ENCODE measurements around the gene RNF115.
"Not testable (repeated sequence)": the region's sequence is repeated elsewhere in the genome, so short reads cannot be mapped to it uniquely, and the experiment has no call there.

The RNF115 gene

DNA sequence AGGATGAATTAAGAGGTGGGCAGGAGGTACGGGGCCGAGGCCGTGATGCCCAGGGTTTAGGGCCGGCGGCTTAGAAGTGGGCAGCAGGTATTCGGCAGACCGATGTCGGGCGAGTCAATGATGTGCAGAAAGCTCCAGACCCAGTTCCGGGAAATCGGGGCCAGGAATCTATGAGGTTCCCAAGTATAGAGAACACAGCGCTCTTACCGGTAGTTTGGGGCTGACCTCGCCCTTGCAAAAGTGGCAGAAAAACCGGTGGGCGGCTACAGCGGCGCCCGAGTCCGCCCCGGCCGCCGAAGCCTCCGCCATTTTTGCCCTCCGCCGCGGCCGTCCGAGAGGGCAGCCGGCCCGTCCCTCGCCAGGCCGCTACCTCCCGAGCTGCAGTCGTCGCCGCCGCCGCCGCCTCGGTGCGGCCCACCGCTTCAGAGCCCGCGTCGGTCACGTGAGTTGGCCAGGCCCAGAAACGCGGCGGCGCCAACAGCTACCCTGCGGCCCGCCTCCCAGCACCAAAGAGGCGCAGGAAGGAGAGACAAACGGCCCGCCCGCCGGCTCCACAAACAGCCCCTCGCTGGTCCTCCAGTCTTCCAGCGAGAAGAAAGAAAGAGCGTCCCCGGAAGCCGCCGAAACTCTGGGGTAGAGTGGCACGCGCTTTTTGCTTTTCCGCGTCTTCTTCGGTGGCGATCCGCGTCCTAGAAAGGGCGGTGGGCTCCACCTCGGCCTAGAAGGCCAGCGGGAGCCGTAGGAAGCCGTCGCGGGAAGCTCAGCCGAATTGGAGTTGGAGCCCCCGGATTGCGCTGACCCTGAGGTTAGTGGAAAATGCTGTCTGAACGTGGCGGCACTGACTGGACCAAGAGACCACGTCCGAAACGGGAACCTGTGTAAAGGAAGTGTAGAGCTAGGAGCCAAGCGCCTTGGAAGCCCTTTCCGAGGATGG lies at the start of gene RNF115, which contains the start of gene POLR3C:
RNF115 (minus strand) TSS at position 531 of the 934 bp plus-strand sequence; CDS start at position 309, 222 bp downstream.
POLR3C (plus strand) TSS at position 636 of the 934 bp plus-strand sequence. CDS start 1,577 bp downstream, outside the sequence.
- DNase-seq: peak; percentile 85

DNA sequence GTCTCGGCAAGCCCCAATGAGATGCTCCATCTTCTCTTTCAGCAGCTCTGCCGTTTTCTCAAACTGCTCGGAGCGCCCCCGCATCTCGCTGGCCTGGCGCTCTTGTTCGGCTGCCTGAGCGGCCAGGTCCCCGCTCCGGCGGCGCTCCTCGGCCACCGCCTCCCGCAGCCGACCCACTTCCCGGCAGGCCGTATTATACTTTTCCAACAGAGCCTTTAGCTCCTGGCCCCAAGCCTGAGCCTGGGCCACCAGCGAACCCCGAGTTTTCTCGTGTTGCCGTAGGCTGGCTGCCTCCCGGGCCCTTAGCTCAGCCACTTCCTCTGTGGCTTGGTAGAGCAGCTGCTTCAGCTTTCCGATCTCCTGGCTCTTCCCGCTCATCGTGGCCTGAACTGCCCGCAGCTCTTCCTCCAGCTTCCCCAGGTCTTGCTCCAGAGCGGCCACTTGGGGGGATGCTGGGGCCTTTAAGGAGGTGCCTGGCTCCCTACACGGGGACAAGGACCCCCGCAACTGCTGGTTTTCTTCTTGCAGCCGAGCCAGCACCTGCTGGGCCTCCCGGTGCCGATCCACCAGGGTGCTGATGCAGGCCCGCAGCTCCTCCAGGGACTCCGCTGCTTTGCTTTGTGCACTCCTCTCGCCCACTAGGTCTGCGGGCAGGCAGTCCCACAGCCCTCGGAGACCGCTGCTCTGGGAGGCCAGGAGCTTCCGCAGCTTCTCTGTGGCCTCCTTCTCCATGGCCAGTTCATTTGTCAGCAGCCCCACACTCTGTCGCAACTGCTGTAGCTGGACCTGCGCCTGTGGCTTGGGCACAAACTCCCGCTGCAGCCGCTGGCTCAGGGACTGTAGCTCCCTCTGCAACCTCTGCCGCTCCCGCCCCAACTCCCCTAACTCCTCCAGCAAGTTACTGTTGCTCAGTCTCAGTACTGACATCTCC lies 48.4 kb upstream of the RNF115 start:
- no peak for DNase-seq

- no peak for DNase-seq
These were observed 44.3 kb upstream of the RNF115 start for GRCh38 chr1:145868232-145868631.

DNA sequence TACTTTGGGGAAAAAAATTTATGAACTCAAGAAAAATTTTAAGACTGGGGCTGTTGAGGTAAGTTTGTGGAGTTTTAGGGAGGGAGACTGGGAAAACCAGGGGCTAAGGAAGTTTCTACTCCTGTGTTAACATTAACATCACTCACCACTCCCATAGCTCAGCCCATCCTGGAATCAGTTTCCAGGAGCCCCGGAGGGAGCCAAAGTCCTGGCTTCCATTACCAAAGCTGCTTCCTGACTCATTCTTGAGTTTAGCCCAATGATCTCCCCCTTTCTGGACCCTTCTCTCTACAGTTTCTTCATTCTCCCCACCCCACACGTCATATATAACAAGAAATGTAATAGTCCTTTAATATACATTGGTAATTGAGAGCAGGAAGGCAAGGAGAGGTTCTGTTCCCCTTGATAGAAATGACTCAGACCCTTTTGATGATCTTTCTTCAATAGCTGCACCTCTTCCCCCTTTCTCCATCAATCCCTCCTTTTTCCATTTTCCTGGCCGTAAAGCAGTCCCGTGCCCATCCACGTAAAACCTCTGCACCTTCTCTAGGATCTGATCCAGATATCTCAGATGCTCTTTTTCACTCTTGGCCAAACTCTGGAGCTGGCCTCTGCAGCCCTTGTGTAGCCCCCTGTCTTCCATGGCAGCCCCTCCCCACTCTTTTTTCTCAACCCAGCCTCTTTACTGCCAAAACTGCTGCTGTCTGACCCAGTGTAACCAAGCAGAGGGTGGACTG lies 39.6 kb upstream of the RNF115 start:
- DNase-seq: no peak

DNA sequence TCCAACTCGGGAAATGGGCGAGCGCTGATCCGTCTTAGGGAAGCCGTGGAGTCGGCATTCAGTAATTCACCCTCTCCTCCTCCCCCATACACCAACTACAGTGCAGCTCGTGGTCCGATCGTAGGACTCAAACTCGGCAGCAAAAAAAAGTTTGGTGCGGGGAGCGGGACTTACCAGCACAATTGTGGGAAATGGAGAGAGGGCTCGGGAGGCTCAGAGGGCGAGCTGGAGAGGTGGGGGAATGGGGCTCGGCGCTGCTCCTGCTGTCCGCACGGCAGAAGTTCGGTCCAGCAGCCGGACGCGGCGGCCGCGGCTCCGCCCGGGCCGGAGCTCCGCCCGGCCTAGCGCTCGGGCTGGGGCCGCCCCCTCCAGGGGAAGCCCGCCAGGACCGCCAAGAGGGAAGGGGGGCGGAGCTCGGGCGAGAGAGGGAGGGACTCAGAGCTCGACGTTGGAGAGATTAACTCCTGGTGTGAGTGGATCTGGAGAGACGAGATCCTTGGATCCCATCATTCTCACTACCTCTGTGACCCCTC lies 35.7 kb upstream of the RNF115 start:
- peak; percentile 28 for DNase-seq

- DNase-seq: peak; percentile 50
These were observed 35.1 kb upstream of the RNF115 start, which contains the start of gene PIAS3 for GRCh38 chr1:145858901-145859490. Gene PIAS3 (minus strand): TSS chr1:145859081. CDS start chr1:145858990, 91 bp downstream.

DNA sequence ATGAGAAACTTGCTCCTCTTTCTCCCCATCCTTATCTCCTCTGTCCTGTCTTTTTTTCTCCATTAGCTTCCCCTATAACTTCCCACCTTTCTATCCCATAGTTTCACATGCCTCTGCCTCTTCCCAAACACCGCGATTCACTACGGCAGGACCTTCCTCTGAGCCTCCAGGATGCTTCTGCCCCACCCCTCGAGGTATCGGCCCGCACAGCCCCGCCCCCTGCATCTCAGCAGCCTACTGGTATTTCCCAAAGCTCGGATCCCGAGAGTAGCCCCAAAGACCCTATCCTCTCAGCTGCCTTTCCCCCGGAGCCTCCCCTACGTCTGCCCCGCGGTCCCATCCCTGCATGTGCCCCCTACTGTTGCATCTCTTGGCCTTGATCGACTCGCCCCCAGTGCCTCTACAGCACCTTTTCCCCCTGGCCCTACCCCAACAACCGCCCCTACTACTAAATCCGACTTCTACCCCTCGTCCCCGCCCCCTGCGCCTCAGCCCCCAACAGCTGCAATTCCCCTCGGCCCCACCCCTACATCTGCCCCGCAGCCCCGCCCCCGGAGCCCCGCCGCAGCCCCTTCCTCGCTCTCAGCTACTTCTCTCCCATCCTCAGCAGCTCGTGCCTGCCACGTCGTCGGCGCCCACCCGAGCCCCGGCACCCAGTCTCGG lies 34.5 kb upstream of the RNF115 start:
- DNase-seq: peak; percentile 53

- no peak for DNase-seq
These were observed 33.3 kb upstream of the RNF115 start for GRCh38 chr1:145857170-145857569.

DNA sequence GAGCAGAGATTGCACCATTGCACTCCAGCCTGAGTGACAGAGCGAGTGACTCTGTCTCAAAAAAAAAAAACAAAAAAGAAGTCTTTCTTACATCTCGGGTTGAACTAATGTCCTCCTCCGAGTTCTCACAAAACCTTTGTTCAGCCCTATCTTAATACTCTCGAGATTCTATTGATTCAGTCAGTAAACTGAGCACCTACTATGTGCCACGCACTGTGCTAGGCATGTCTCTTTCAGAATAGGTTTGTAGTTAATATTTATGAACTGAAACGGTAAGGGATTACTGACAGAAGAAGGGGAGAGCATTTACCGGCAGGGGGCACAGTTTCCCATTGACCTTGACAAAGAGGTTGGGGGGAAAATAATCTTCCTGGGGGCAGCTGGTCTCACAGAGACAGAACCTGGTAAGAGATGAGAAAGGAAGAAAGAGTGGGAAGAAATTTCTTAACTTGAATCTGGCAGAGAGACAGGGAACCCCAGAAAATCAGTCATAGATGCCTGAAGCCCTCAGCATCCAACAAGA lies 31.6 kb upstream of the RNF115 start:
- no peak for DNase-seq

DNA sequence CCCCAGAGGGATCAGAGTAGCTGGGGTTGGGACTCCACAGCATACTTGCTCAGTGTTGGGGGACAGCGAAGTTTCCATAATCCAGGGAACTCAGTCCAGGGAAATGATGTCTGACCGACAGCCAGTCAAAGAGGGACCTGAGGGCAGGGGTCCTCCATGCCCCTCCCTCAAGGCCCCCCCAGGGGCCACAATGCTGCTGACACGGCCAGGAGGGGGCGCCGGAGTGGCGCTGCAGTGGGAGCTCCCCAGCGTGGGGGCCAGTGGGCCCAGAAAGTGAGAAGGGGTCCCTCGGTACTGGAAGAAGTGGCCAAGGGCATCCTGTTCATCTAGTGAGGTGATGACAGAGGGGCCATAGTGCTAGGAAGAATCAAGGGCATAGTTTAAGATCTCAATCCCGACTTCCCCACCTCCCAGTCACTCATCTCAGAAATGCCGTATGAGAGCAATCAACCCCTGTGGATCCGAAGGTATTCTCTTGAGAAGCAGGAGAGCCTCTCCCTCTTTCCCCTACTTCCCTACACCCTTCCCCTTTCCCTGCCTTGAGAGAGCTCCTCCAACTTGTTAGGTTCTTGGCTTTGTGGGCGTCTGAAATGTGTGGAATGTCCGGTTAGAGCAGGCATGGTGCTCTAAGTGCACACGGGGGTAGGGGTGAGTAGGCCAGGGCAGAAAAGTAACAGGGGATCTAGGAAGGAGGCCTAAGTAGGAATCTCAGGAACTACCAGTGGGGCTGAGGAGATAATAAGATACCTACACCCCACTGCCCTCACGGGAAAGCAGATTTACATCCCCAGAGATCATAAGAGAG lies 25.7 kb upstream of the RNF115 start:
- DNase-seq: no peak

GRCh38 chr1:145847827-145848226 lies 23.9 kb upstream of the RNF115 start:
- DNase-seq: no peak

DNA sequence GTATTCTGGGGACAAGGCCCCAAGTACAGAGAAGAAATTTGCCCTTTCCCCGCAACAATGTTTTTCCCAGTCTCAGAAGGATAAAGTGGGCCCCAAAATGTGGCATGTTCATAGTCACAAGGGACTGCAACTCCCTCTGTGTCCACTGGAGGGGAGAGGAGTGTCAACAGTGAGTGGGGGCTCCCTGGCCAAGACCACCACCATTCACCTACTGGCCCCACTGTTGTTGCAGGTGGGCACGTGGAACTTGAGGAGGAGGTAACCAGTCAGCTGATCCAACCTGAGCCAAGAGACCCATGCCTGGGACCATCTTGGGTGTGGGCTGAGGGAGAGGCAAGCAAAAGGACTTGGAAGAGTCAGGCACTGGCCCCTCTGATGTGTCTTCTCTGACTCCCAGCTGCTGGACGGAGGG lies 22.3 kb upstream of the RNF115 start:
- DNase-seq: no peak

GRCh38 chr1:145845514-145846161 lies 21.7 kb upstream of the RNF115 start, which contains the start of gene NUDT17:
Gene NUDT17 (plus strand): TSS chr1:145845630. CDS start chr1:145845641, 11 bp downstream.
- peak; percentile 38 for DNase-seq

DNA sequence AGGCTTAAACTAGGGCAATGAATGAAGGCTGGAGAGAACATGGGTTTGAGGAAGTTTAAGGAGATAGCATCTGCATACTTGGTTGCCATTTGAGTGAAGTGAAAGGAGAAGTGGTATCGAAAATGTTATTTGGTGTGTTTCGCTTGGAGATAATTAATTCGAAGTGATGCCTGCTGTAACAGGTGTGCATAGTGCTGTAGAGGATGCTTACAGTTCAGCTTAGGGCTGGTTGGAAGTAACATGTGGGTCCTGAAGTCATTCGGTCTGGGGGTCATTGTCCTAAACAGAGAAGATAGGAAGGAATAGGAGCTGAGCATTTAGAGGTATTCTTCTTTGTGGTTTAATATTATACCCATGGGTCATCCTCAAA lies 21.2 kb upstream of the RNF115 start:
- DNase-seq: no peak

DNA sequence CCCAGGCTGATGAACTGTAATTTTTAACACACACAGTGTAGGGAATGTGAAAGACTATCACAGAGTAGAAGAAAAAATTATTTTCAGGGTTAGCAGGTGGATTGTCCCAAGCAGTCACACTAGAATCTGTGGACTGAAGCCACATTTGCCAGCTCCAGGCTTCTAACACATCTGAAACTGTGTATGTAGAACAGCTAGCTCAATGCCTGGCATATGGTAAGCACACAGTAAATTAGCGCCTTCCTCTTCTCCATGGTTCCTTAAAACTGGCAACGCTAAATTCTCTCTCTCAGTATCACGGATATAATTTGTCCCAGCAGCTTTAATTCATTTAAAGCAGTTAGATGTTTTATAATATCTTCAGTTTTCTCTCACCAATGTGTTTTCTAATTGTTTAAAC lies 19.1 kb upstream of the RNF115 start:
- DNase-seq: no peak

GRCh38 chr1:145837656-145838055 lies 13.8 kb upstream of the RNF115 start:
- DNase-seq: no peak

DNA sequence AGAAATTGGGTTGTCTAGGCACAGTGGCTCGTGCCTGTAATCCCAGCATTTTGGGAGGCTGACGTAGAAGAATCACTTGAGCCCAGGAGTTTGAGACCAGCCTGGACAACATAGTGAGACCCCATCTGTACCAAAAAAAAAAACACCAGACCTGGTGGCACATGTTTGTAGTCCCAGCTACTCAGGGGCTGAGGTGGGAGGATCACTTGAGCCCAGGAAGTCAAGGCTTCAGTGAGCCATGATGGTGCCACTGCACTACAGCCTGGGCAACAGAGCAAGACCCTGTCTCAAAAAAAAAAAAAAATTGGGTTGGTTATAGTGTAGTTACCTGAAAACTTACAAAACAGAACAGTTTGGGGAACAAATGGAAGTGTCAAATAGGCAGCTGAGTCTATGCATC lies 6.9 kb upstream of the RNF115 start:
- not testable (repeated sequence) for DNase-seq

DNA sequence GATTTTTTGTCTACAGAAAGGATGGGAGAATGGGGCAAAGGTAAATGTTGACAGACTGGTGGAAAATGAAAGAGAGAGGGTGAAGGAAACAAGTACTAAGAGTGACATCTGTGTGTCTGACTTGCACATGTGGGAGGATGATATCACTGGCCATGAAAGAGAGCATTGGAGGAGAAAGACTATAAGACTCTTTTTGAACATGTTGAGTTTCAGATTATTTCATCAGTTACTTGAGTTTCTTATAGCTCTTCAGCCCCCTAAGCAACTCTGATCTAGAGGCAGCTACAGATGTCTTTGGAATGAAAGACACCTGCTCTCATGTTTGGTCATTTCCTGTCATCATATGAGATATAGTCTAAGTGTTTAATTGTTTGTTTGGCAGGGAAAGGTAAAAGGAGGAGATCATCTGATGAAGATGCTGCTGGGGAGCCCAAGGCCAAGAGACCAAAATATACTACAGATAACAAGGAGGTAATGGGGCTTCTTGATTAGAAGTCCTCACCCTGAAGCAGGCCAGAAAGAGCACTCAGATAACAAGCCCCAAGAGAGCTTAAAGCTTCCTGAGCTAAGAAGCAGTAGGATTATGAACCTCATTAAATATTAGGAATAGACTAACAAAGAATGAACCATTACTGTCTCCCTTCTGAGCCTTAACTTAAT lies 4.6 kb upstream of the RNF115 start:
- DNase-seq: no peak

GRCh38 chr1:145827966-145828365 lies 4.1 kb upstream of the RNF115 start:
- DNase-seq: no peak

Measured in NCI-H1694 (cell line).